Hematopoietic multipotent progenitor cell treated with erythropoietin and hydrocortisone succinate and interleukin-3 and kit ligand, for 4 days (in vitro differentiated cells): ENCODE data around the gene TCF4.

Experiments used
- DNase-seq: peaks from one replicate; pipeline ENCODE4 v3.0.0-alpha.2; 2015

TCF4 gene

GRCh38 chr18:55247032-55247431 is 341.0 kb downstream of the TCF4 start:
- no peak for DNase-seq

- no peak for DNase-seq
Measured at GRCh38 chr18:55246278-55246677, 341.7 kb downstream of the TCF4 start.

GRCh38 chr18:55245211-55245614 is 342.8 kb downstream of the TCF4 start:
- no peak for DNase-seq

- DNase-seq, result no peak
Measured at GRCh38 chr18:55244546-55244945, 343.4 kb downstream of the TCF4 start.

GRCh38 chr18:55243857-55244256 is 344.1 kb downstream of the TCF4 start:
- DNase-seq, result no peak

- DNase-seq, result no peak
Measured at GRCh38 chr18:55243255-55243654, 344.7 kb downstream of the TCF4 start.

GRCh38 chr18:55240978-55241377 is 347.0 kb downstream of the TCF4 start:
- no peak for DNase-seq

GRCh38 chr18:55239740-55240139 is 348.3 kb downstream of the TCF4 start:
- no peak for DNase-seq

- no peak for DNase-seq
Measured at GRCh38 chr18:55237660-55238059, 350.3 kb downstream of the TCF4 start.

- DNase-seq, result peak; percentile 82
Measured at GRCh38 chr18:55236150-55236931, 351.7 kb downstream of the TCF4 start.

GRCh38 chr18:55235094-55235461 is 352.9 kb downstream of the TCF4 start:
- DNase-seq, result no peak

- peak; percentile 92 for DNase-seq
Measured at GRCh38 chr18:55234366-55235093, 353.5 kb downstream of the TCF4 start.

- peak; percentile 63 for DNase-seq
Measured at GRCh38 chr18:55233857-55234256, 354.1 kb downstream of the TCF4 start.

GRCh38 chr18:55232506-55232905 is 355.5 kb downstream of the TCF4 start:
- DNase-seq, result no peak

GRCh38 chr18:55229682-55230081 is 358.3 kb downstream of the TCF4 start:
- no peak for DNase-seq

GRCh38 chr18:55228707-55229106 is 359.3 kb downstream of the TCF4 start:
- no peak for DNase-seq

GRCh38 chr18:55228191-55228590 is 359.8 kb downstream of the TCF4 start:
- DNase-seq, result no peak

- peak; percentile 55 for DNase-seq
Measured at GRCh38 chr18:55227771-55228170, 360.2 kb downstream of the TCF4 start.

GRCh38 chr18:55226044-55226443 is 361.9 kb downstream of the TCF4 start:
- no peak for DNase-seq

GRCh38 chr18:55224086-55224625 is 363.8 kb downstream of the TCF4 start:
- no peak for DNase-seq

- no peak for DNase-seq
Measured at GRCh38 chr18:55221622-55222021, 366.4 kb downstream of the TCF4 start.

- DNase-seq, result peak; percentile 21
Measured at GRCh38 chr18:55220523-55220922, 367.5 kb downstream of the TCF4 start.

GRCh38 chr18:55219823-55220222 is 368.2 kb downstream of the TCF4 start:
- DNase-seq, result no peak

GRCh38 chr18:55219059-55219458 is 368.9 kb downstream of the TCF4 start:
- DNase-seq, result no peak
